Fibroblast of villous mesenchyme (primary cell): ENCODE data around the gene KCNE4. TPM values are rescaled to one million over a fixed set of nuclear protein-coding genes. Genes with fewer than 3 reads are reported as not detected.
A peak's percentile ranks its signal among the peaks of the same experiment; 100 is the strongest.

Experiments used
- DNase-seq: peaks from one replicate; pipeline ENCODE4 v3.0.0-alpha.2; 2010; ENCODE audit warnings: low read depth
- H3K4me3 ChIP-seq: 2 replicates; pipeline ENCODE4 v1.5.1; 2011; ENCODE audit warnings: low read depth, mild to moderate bottlenecking, low read length
- CTCF ChIP-seq: IDR thresholded peaks from 2 replicates; pipeline ENCODE4 v1.5.1; 2012; ENCODE audit warnings: low read depth, mild to moderate bottlenecking, low read length; ENCODE audit not compliant: insufficient read depth
- total RNA-seq: library from RNA; depleted of rRNA; stranded (reverse); fragments of >200 nt; gene quantifications from 2 replicates; pipeline ENCODE4 v1.2.3, GENCODE V29; 2012

Gene KCNE4
- total RNA-seq, 1 donor = 13.4 TPM

GRCh38 chr2:223099561-223099960 lies 47.6 kb downstream of the KCNE4 start:
- TF ChIP-seq CTCF = no peak
- H3K4me3 ChIP-seq = no peak overlapping the region
- no peak for DNase-seq

- peak; percentile 93 for DNase-seq
- TF ChIP-seq CTCF = no peak
- no peak overlapping the region for H3K4me3 ChIP-seq
Measured at GRCh38 chr2:223100061-223100511, 48.1 kb downstream of the KCNE4 start.

- H3K4me3 ChIP-seq = no peak overlapping the region
- peak; percentile 72 for TF ChIP-seq CTCF
- DNase-seq = peak; percentile 63
Measured at GRCh38 chr2:223101340-223102039, 49.5 kb downstream of the KCNE4 start.

- H3K4me3 ChIP-seq = no peak overlapping the region
- no peak for DNase-seq
- TF ChIP-seq CTCF = no peak
Measured at GRCh38 chr2:223102040-223102400, 50.0 kb downstream of the KCNE4 start.

GRCh38 chr2:223102450-223102849 lies 50.5 kb downstream of the KCNE4 start:
- no peak for DNase-seq
- no peak for TF ChIP-seq CTCF
- H3K4me3 ChIP-seq = no peak overlapping the region

GRCh38 chr2:223104336-223105132 lies 52.5 kb downstream of the KCNE4 start:
- no peak for DNase-seq
- no peak overlapping the region for H3K4me3 ChIP-seq
- TF ChIP-seq CTCF = no peak

Other genes with a start within 250 kb of the KCNE4 start
- gene ACSL3, start 191.2 kb upstream of the KCNE4 start, total RNA-seq = 195 and 207 TPM in 2 replicates